T-cell (primary cell): ENCODE data around the gene PLA2G2E. TPM values are rescaled to one million over a fixed set of nuclear protein-coding genes. Genes with fewer than 3 reads are reported as not detected.

Experiments used
- ATAC-seq, 4 experiments: fragments of 200-7000 bp in 3 of 4; fragments of 150-1000 bp in 1 of 4; cut with Tn5 transposase; replicated peaks in 1 of 4; 1 replicate in 3 of 4; 2 replicates in 1 of 4; pipeline ENCODE4 v1.10.0; 2021; ENCODE audit warnings: moderate library complexity in 3 of 4, mild to moderate bottlenecking in 2 of 4, moderate number of reproducible peaks in 1 of 4
- CTCF ChIA-PET, 2 donors: fragments of 300-600 bp; sonication (Branson Sonifier 250); formaldehyde crosslinking; loops; one replicate each; lab custom pipeline; 2022; ENCODE audit warnings: antibody characterized with exemption in 2 of 2; lab: Charles Lee
- POLR2A ChIA-PET, 2 donors: fragments of 300-600 bp; sonication (Branson Sonifier 250); formaldehyde crosslinking; loops; one replicate each; lab custom pipeline; 2022; ENCODE audit warnings: antibody characterized with exemption in 2 of 2; lab: Charles Lee
- DNase-seq, 35 experiments: peaks; one replicate each; pipeline versions ENCODE4 v3.0.0 to v3.0.0-alpha.2; 2013 to 2023
- H3K27ac ChIP-seq: one replicate; pipeline ENCODE4 v1.5.1; 2013; ENCODE audit warnings: low read length
- H3K27me3 ChIP-seq, 2 experiments: replicated peaks in 1 of 2; 1 replicate in 1 of 2; 2 replicates in 1 of 2; pipeline versions ENCODE4 v1.6.1 to v1.7.0; 2013; ENCODE audit warnings: low read length in 1 of 2, mixed read lengths in 1 of 2; ENCODE audit not compliant: control insufficient read depth in 2 of 2, insufficient read depth in 2 of 2; ENCODE audit errors: extremely low read depth in 1 of 2
- H3K36me3 ChIP-seq, 2 donors: 1 replicate in 1 of 2; 2 replicates in 1 of 2; pipeline versions ENCODE4 v1.6.1 to v1.7.0; 2013; ENCODE audit warnings: low read length in 1 of 2; ENCODE audit not compliant: control insufficient read depth in 2 of 2, insufficient read depth in 1 of 2; ENCODE audit errors: extremely low read depth in 1 of 2
- H3K4me1 ChIP-seq, 2 experiments: 1 replicate in 1 of 2; 2 replicates in 1 of 2; pipeline versions ENCODE4 v1.6.1 to v1.7.0; 2013; ENCODE audit warnings: low read length in 2 of 2, mixed read lengths in 1 of 2; ENCODE audit not compliant: insufficient read depth in 2 of 2, control insufficient read depth in 1 of 2; ENCODE audit errors: extremely low read depth in 1 of 2
- H3K4me3 ChIP-seq, 2 donors: 1 replicate in 1 of 2; 2 replicates in 1 of 2; pipeline versions ENCODE4 v1.5.1 to v1.7.0; 2013; ENCODE audit warnings: mild to moderate bottlenecking in 2 of 2, low read length in 1 of 2, moderate library complexity in 1 of 2; ENCODE audit not compliant: control insufficient read depth in 1 of 2; ENCODE audit errors: extremely low read depth in 1 of 2
- H3K9me3 ChIP-seq: 2 replicates; pipeline ENCODE4 v1.7.0; 2013
- H3K27ac Mint-ChIP-seq, 2 donors: one replicate each; pipeline ENCODE4 v1.8.0; 2020 to 2021; ENCODE audit warnings: mild to moderate bottlenecking in 2 of 2, mixed read lengths in 2 of 2
- H3K27me3 Mint-ChIP-seq, 2 donors: one replicate each; pipeline ENCODE4 v1.8.0; 2021 to 2022; ENCODE audit warnings: mixed read lengths in 2 of 2
- H3K36me3 Mint-ChIP-seq: one replicate; pipeline ENCODE4 v1.8.0; 2021; ENCODE audit warnings: mixed read lengths
- H3K4me1 Mint-ChIP-seq, 3 donors: one replicate each; pipeline ENCODE4 v1.8.0; 2020 to 2022; ENCODE audit warnings: mixed read lengths in 3 of 3, mild to moderate bottlenecking in 1 of 3
- H3K4me3 Mint-ChIP-seq, 3 donors: one replicate each; pipeline ENCODE4 v1.8.0; 2020 to 2022; ENCODE audit warnings: mild to moderate bottlenecking in 3 of 3, mixed read lengths in 3 of 3, moderate library complexity in 3 of 3
- H3K9me3 Mint-ChIP-seq, 3 donors: one replicate each; pipeline ENCODE4 v1.8.0; 2020 to 2022; ENCODE audit warnings: mixed read lengths in 3 of 3
- WGBS: methylation state at CpG from one replicate; pipeline ENCODE4 v1.1.5; 2013; ENCODE audit warnings: missing lambda C conversion rate; ENCODE audit not compliant: insufficient coverage; 5-methylcytosine and 5-hydroxymethylcytosine counted together
- total RNA-seq, 35 experiments: library from RNA in 6 of 35; stranded (reverse) in 6 of 35; fragments of 120-200 nt in 1 of 35; gene quantifications; one replicate each; pipeline versions ENCODE4 v1.2.1 to v1.2.4 and lab custom pipeline; 2013 to 2026

PLA2G2E gene
- total RNA-seq, 5 donors from 2014 or later (not counting 1 experiment from before 2014, with no cell fraction given), result not detected

- no peak overlapping the region for H3K4me3 Mint-ChIP-seq
- no peaks in the 10 kb centered on the region for H3K36me3 Mint-ChIP-seq
- POLR2A ChIA-PET, result no interaction called here
- peaks cover 6 to 22% of the 10 kb centered on the region in 2 experiments for H3K27me3 ChIP-seq
- H3K4me1 ChIP-seq, result peaks cover 1 to 14% of the 10 kb centered on the region in 2 experiments
- no peak overlapping the region for H3K27ac ChIP-seq
- CTCF ChIA-PET, result no interaction called here
- no peak overlapping the region for H3K27ac Mint-ChIP-seq
- no peak for ATAC-seq
- peaks cover 22 to 26% of the 10 kb centered on the region in 2 donors for H3K27me3 Mint-ChIP-seq
- H3K9me3 Mint-ChIP-seq, result no peaks in the 10 kb centered on the region
- 95% methylated on average over 11 of the region's 12 CpGs for WGBS
- DNase-seq, result no peak
- H3K4me3 ChIP-seq, result no peak overlapping the region
- peaks cover 12 to 14% (median 13%) of the 10 kb centered on the region in 3 donors for H3K4me1 Mint-ChIP-seq
- H3K36me3 ChIP-seq, result no peaks in the 10 kb centered on the region
- no peaks in the 10 kb centered on the region for H3K9me3 ChIP-seq
Measured at GRCh38 chr1:19878637-19878985, 44.8 kb downstream of the PLA2G2E start.

GRCh38 chr1:19877821-19878636, 45.4 kb downstream of the PLA2G2E start:
- Mint-ChIP-seq H3K27ac (no peak overlapping the region), H3K4me3 (no peak overlapping the region), H3K27me3 (peaks cover 28 to 32% of the 10 kb centered on the region in 2 donors), H3K9me3 (no peaks in the 10 kb centered on the region), H3K4me1 (peaks cover 6 to 9% (median 7%) of the 10 kb centered on the region in 3 donors), H3K36me3 (no peaks in the 10 kb centered on the region)
- Histone ChIP-seq H3K27me3 (peaks cover 6 to 25% of the 10 kb centered on the region in 2 experiments), H3K36me3 (no peaks in the 10 kb centered on the region), H3K4me3 (no peak overlapping the region), H3K9me3 (no peaks in the 10 kb centered on the region), H3K27ac (no peak overlapping the region), H3K4me1 (peaks cover 0 to 8% of the 10 kb centered on the region in 2 experiments)
- CTCF ChIA-PET, result interaction anchor here in 1 of 2 donors (0.6 kb wide), 1 partner anchor 71 kb away, joined by 5 read pairs; no protein-coding TSS in a partner anchor
- WGBS, result 89% methylated on average over 16 of the region's 19 CpGs
- DNase-seq, result no peak
- POLR2A ChIA-PET, result no interaction called here
- ATAC-seq, result no peak

GRCh38 chr1:19877181-19877750, 46.2 kb downstream of the PLA2G2E start:
- Histone ChIP-seq H3K36me3 (no peaks in the 10 kb centered on the region), H3K4me1 (peaks cover 0 to 5% of the 10 kb centered on the region in 2 experiments), H3K27ac (no peak overlapping the region), H3K4me3 (no peak overlapping the region), H3K27me3 (peaks cover 8 to 29% of the 10 kb centered on the region in 2 experiments), H3K9me3 (no peaks in the 10 kb centered on the region)
- Mint-ChIP-seq H3K4me1 (peaks cover 4 to 6% (median 4%) of the 10 kb centered on the region in 3 donors), H3K4me3 (no peak overlapping the region), H3K27me3 (peaks cover 35 to 37% of the 10 kb centered on the region in 2 donors), H3K36me3 (no peaks in the 10 kb centered on the region), H3K27ac (no peak overlapping the region), H3K9me3 (no peaks in the 10 kb centered on the region)
- 72% methylated on average over 10 of the region's 16 CpGs for WGBS
- DNase-seq (no peak), ATAC-seq (no peak)
- CTCF ChIA-PET, result interaction anchor here in 1 of 2 donors (0.6 kb wide), 1 partner anchor 70 kb away, joined by 5 read pairs; no protein-coding TSS in a partner anchor
- POLR2A ChIA-PET, result no interaction called here

GRCh38 chr1:19872190-19872589, 51.2 kb downstream of the PLA2G2E start:
- Histone ChIP-seq H3K4me3 (no peak overlapping the region), H3K36me3 (no peaks in the 10 kb centered on the region), H3K9me3 (no peaks in the 10 kb centered on the region), H3K27me3 (peaks cover 7 to 38% of the 10 kb centered on the region in 2 experiments), H3K27ac (no peak overlapping the region), H3K4me1 (no peaks in the 10 kb centered on the region)
- peaks cover 50 to 51% of the 10 kb centered on the region in 2 donors for H3K27me3 Mint-ChIP-seq
- no peak overlapping the region for H3K27ac Mint-ChIP-seq
- no peaks in the 10 kb centered on the region for H3K36me3 Mint-ChIP-seq
- ATAC-seq (no peak), DNase-seq (no peak)
- peak overlapping the region in 1 of 3 donors; percentile 6 for H3K4me3 Mint-ChIP-seq
- H3K9me3 Mint-ChIP-seq, result no peaks in the 10 kb centered on the region
- CTCF ChIA-PET, result interaction anchor here in 1 of 2 donors (0.6 kb wide), 1 partner anchor 300 kb away, joined by 3 read pairs; no protein-coding TSS in a partner anchor
- H3K4me1 Mint-ChIP-seq, result no peaks in the 10 kb centered on the region
- POLR2A ChIA-PET, result no interaction called here
- WGBS, result 53% methylated on average over 2 of the region's 7 CpGs

Other genes starting within 250 kb of the PLA2G2E start
- gene TMCO4, start 123.7 kb downstream of the PLA2G2E start, total RNA-seq, result 10 to 100 TPM; 17.2 to 29.2 (median 22.3) TPM
- gene RNF186, start 108.3 kb downstream of the PLA2G2E start, total RNA-seq, result not detected
- 10 to 100 TPM; 10.6 to 20.4 (median 13.6) TPM for gene OTUD3, start 41.2 kb downstream of the PLA2G2E start, total RNA-seq
- gene PLA2G2A, start 56.0 kb upstream of the PLA2G2E start, total RNA-seq, result not detected
- not detected for gene PLA2G5, start 146.6 kb upstream of the PLA2G2E start, total RNA-seq
- gene PLA2G2D, start 195.9 kb upstream of the PLA2G2E start, total RNA-seq, result not detected
- not detected for gene PLA2G2F, start 215.7 kb upstream of the PLA2G2E start, total RNA-seq